Measurements from ENCODE around the gene TP53BP2. TPM values are rescaled to one million over a fixed set of nuclear protein-coding genes. Genes with fewer than 3 reads are reported as not detected.

TP53BP2 gene
- total and polyA plus RNA-seq, 5 donors from 2014 or later = 7.4 to 93.5 (median 8.2) TPM

- H3K27ac Mint-ChIP-seq = no peak overlapping the region
- Histone ChIP-seq H3K4me1 (ENCODE audit: control insufficient read depth, insufficient read depth, low read length, poor library complexity, severe bottlenecking) (no peaks in the 10 kb centered on the region), H3K4me3 (ENCODE audit: low read depth, low read length) (no peak overlapping the region), H3K36me3 (ENCODE audit: control insufficient read depth, insufficient read depth, low read length) (peaks cover 86% of the 10 kb centered on the region), H3K27ac (ENCODE audit: insufficient read depth, low read length, poor library complexity, severe bottlenecking) (no peak overlapping the region), H3K27me3 (ENCODE audit: control insufficient read depth, insufficient read depth, low read length) (no peaks in the 10 kb centered on the region), H3K9me3 (ENCODE audit: control insufficient read depth in 2 of 2, low read length in 2 of 2) (no peaks in the 10 kb centered on the region)
- H3K9me3 Mint-ChIP-seq = no peaks in the 10 kb centered on the region
- H3K27me3 Mint-ChIP-seq = no peaks in the 10 kb centered on the region
- ATAC-seq (ENCODE audit: low read depth in 2 of 2) = no peak
- H3K4me1 Mint-ChIP-seq = peaks cover 0 to 6% (median 3%) of the 10 kb centered on the region in 4 donors
- DNase-seq = no peak
- peaks cover 52% of the 10 kb centered on the region for H3K36me3 Mint-ChIP-seq
- no peak overlapping the region for H3K4me3 Mint-ChIP-seq
Observed at GRCh38 chr1:223802602-223803001, 43.1 kb downstream of the TP53BP2 start.

GRCh38 chr1:223802032-223802431 lies 43.7 kb downstream of the TP53BP2 start:
- DNase-seq = no peak
- Mint-ChIP-seq H3K27me3 (no peaks in the 10 kb centered on the region), H3K4me1 (peaks cover 0 to 5% (median 2%) of the 10 kb centered on the region in 4 donors), H3K27ac (no peak overlapping the region), H3K36me3 (peaks cover 52% of the 10 kb centered on the region), H3K4me3 (no peak overlapping the region), H3K9me3 (no peaks in the 10 kb centered on the region)
- Histone ChIP-seq H3K9me3 (ENCODE audit: control insufficient read depth in 2 of 2, low read length in 2 of 2) (no peaks in the 10 kb centered on the region), H3K27me3 (ENCODE audit: control insufficient read depth, insufficient read depth, low read length) (no peaks in the 10 kb centered on the region), H3K36me3 (ENCODE audit: control insufficient read depth, insufficient read depth, low read length) (peaks cover 86% of the 10 kb centered on the region), H3K4me1 (ENCODE audit: control insufficient read depth, insufficient read depth, low read length, poor library complexity, severe bottlenecking) (no peaks in the 10 kb centered on the region), H3K4me3 (ENCODE audit: low read depth, low read length) (no peak overlapping the region), H3K27ac (ENCODE audit: insufficient read depth, low read length, poor library complexity, severe bottlenecking) (no peak overlapping the region)
- no peak for ATAC-seq (ENCODE audit: low read depth in 2 of 2)

- DNase-seq (no peak), ATAC-seq (ENCODE audit: low read depth in 2 of 2) (no peak)
- H3K27me3 ChIP-seq (ENCODE audit: control insufficient read depth, insufficient read depth, low read length) = no peaks in the 10 kb centered on the region
- no peak overlapping the region for H3K4me3 ChIP-seq (ENCODE audit: low read depth, low read length)
- H3K27ac ChIP-seq (ENCODE audit: insufficient read depth, low read length, poor library complexity, severe bottlenecking) = no peak overlapping the region
- H3K36me3 Mint-ChIP-seq = peaks cover 45% of the 10 kb centered on the region
- H3K36me3 ChIP-seq (ENCODE audit: control insufficient read depth, insufficient read depth, low read length) = peaks cover 74% of the 10 kb centered on the region
- no peaks in the 10 kb centered on the region for H3K27me3 Mint-ChIP-seq
- no peak overlapping the region for H3K27ac Mint-ChIP-seq
- H3K4me1 Mint-ChIP-seq = peaks cover 0 to 4% (median under 1%) of the 10 kb centered on the region in 4 donors
- H3K4me3 Mint-ChIP-seq = no peak overlapping the region
- no peaks in the 10 kb centered on the region for H3K4me1 ChIP-seq (ENCODE audit: control insufficient read depth, insufficient read depth, low read length, poor library complexity, severe bottlenecking)
- no peaks in the 10 kb centered on the region for H3K9me3 Mint-ChIP-seq
- H3K9me3 ChIP-seq (ENCODE audit: control insufficient read depth in 2 of 2, low read length in 2 of 2) = no peaks in the 10 kb centered on the region
Observed at GRCh38 chr1:223796210-223796609, 49.5 kb downstream of the TP53BP2 start.

- Histone ChIP-seq H3K4me1 (ENCODE audit: control insufficient read depth, insufficient read depth, low read length, poor library complexity, severe bottlenecking) (no peaks in the 10 kb centered on the region), H3K27me3 (ENCODE audit: control insufficient read depth, insufficient read depth, low read length) (no peaks in the 10 kb centered on the region), H3K36me3 (ENCODE audit: control insufficient read depth, insufficient read depth, low read length) (peaks cover 57% of the 10 kb centered on the region), H3K9me3 (ENCODE audit: control insufficient read depth in 2 of 2, low read length in 2 of 2) (no peaks in the 10 kb centered on the region), H3K4me3 (ENCODE audit: low read depth, low read length) (no peak overlapping the region), H3K27ac (ENCODE audit: insufficient read depth, low read length, poor library complexity, severe bottlenecking) (no peak overlapping the region)
- Mint-ChIP-seq H3K4me3 (no peak overlapping the region), H3K9me3 (no peaks in the 10 kb centered on the region), H3K27me3 (no peaks in the 10 kb centered on the region), H3K27ac (peak overlapping the region in 1 of 3 donors; percentile 32), H3K36me3 (peaks cover 32% of the 10 kb centered on the region), H3K4me1 (peaks cover 0 to 4% (median 0%) of the 10 kb centered on the region in 4 donors)
- DNase-seq (no peak), ATAC-seq (ENCODE audit: low read depth in 2 of 2) (no peak)
Observed at GRCh38 chr1:223794136-223794880, 51.4 kb downstream of the TP53BP2 start.

- Mint-ChIP-seq H3K4me3 (no peak overlapping the region), H3K27ac (no peak overlapping the region), H3K9me3 (no peaks in the 10 kb centered on the region), H3K36me3 (peaks cover 35% of the 10 kb centered on the region), H3K4me1 (peaks cover 0 to 4% (median 0%) of the 10 kb centered on the region in 4 donors), H3K27me3 (no peaks in the 10 kb centered on the region)
- Histone ChIP-seq H3K4me3 (ENCODE audit: low read depth, low read length) (no peak overlapping the region), H3K27ac (ENCODE audit: insufficient read depth, low read length, poor library complexity, severe bottlenecking) (no peak overlapping the region), H3K4me1 (ENCODE audit: control insufficient read depth, insufficient read depth, low read length, poor library complexity, severe bottlenecking) (no peaks in the 10 kb centered on the region), H3K36me3 (ENCODE audit: control insufficient read depth, insufficient read depth, low read length) (peaks cover 56% of the 10 kb centered on the region), H3K9me3 (ENCODE audit: control insufficient read depth in 2 of 2, low read length in 2 of 2) (no peaks in the 10 kb centered on the region), H3K27me3 (ENCODE audit: control insufficient read depth, insufficient read depth, low read length) (no peaks in the 10 kb centered on the region)
- no peak for DNase-seq
- no peak for ATAC-seq (ENCODE audit: low read depth in 2 of 2)
Observed at GRCh38 chr1:223793716-223794115, 52.0 kb downstream of the TP53BP2 start.

- ATAC-seq (ENCODE audit: low read depth in 2 of 2) (no peak), DNase-seq (no peak)
- H3K36me3 ChIP-seq (ENCODE audit: control insufficient read depth, insufficient read depth, low read length) = peaks cover 49% of the 10 kb centered on the region
- Mint-ChIP-seq H3K27me3 (no peaks in the 10 kb centered on the region), H3K9me3 (no peaks in the 10 kb centered on the region), H3K4me3 (no peak overlapping the region), H3K36me3 (peaks cover 28% of the 10 kb centered on the region), H3K4me1 (peaks cover 0 to 4% (median 0%) of the 10 kb centered on the region in 4 donors), H3K27ac (peak overlapping the region; percentile 11 to 38 (median 14))
- H3K9me3 ChIP-seq (ENCODE audit: control insufficient read depth in 2 of 2, low read length in 2 of 2) = no peaks in the 10 kb centered on the region
- H3K4me3 ChIP-seq (ENCODE audit: low read depth, low read length) = no peak overlapping the region
- H3K27ac ChIP-seq (ENCODE audit: insufficient read depth, low read length, poor library complexity, severe bottlenecking) = no peak overlapping the region
- H3K27me3 ChIP-seq (ENCODE audit: control insufficient read depth, insufficient read depth, low read length) = no peaks in the 10 kb centered on the region
- no peaks in the 10 kb centered on the region for H3K4me1 ChIP-seq (ENCODE audit: control insufficient read depth, insufficient read depth, low read length, poor library complexity, severe bottlenecking)
Observed at GRCh38 chr1:223792046-223792445, 53.7 kb downstream of the TP53BP2 start.

- H3K9me3 ChIP-seq (ENCODE audit: control insufficient read depth in 2 of 2, low read length in 2 of 2) = no peaks in the 10 kb centered on the region
- peak overlapping the region in 2 of 3 donors; percentile 33 to 59 for H3K27ac Mint-ChIP-seq
- peaks cover 0 to 4% (median 0%) of the 10 kb centered on the region in 4 donors for H3K4me1 Mint-ChIP-seq
- H3K4me3 Mint-ChIP-seq = no peak overlapping the region
- no peaks in the 10 kb centered on the region for H3K9me3 Mint-ChIP-seq
- no peaks in the 10 kb centered on the region for H3K4me1 ChIP-seq (ENCODE audit: control insufficient read depth, insufficient read depth, low read length, poor library complexity, severe bottlenecking)
- peaks cover 23% of the 10 kb centered on the region for H3K36me3 Mint-ChIP-seq
- H3K4me3 ChIP-seq (ENCODE audit: low read depth, low read length) = no peak overlapping the region
- peaks cover 32% of the 10 kb centered on the region for H3K36me3 ChIP-seq (ENCODE audit: control insufficient read depth, insufficient read depth, low read length)
- ATAC-seq (ENCODE audit: low read depth in 2 of 2) (no peak), DNase-seq (no peak)
- no peak overlapping the region for H3K27ac ChIP-seq (ENCODE audit: insufficient read depth, low read length, poor library complexity, severe bottlenecking)
- no peaks in the 10 kb centered on the region for H3K27me3 ChIP-seq (ENCODE audit: control insufficient read depth, insufficient read depth, low read length)
- H3K27me3 Mint-ChIP-seq = no peaks in the 10 kb centered on the region
Observed at GRCh38 chr1:223788746-223789415, 56.9 kb downstream of the TP53BP2 start.
